Erythroblast (primary cell): ENCODE measurements around the gene TPO.
"Not testable (repeated sequence)": the region's sequence is repeated elsewhere in the genome, so short reads cannot be mapped to it uniquely, and the experiment has no call there.

Experiments used
- DNase-seq, 2 experiments: peaks; one replicate each; lab custom pipeline; 2025; lab: John Stamatoyannopoulos, UW
- GATA1 ChIP-seq: IDR thresholded peaks from 2 replicates; pipeline ENCODE4 v1.6.1; 2011; ENCODE audit warnings: low read depth, mild to moderate bottlenecking, control low read depth, low read length, moderate library complexity
- POLR2A ChIP-seq: IDR thresholded peaks from 2 replicates; pipeline ENCODE4 v1.6.1; 2011; ENCODE audit warnings: mild to moderate bottlenecking, low read length

The TPO gene

DNA sequence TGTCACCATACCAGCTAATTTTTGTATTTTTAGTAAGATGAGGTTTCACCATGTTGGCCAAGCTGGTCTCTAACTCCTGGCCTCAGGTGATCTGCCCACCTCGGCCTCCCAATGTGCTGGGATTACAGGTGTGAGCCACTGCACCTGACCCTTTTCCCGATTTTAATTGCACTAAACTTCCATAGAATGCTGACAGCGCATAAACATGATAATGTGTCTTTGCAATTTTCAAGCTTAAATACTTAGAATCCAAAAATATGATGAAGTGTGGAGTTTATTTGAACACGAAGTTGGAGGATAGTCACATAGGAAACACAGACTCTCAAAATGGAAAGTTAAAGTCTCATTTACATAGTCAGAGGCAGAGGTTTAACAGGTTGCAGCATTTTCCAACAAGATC is 138.6 kb downstream of the TPO start:
- TF ChIP-seq POLR2A (no peak), GATA1 (no peak)
- DNase-seq, result no peak

GRCh38 chr2:1552611-1553010 is 139.3 kb downstream of the TPO start:
- TF ChIP-seq POLR2A (no peak), GATA1 (no peak)
- no peak for DNase-seq

DNA sequence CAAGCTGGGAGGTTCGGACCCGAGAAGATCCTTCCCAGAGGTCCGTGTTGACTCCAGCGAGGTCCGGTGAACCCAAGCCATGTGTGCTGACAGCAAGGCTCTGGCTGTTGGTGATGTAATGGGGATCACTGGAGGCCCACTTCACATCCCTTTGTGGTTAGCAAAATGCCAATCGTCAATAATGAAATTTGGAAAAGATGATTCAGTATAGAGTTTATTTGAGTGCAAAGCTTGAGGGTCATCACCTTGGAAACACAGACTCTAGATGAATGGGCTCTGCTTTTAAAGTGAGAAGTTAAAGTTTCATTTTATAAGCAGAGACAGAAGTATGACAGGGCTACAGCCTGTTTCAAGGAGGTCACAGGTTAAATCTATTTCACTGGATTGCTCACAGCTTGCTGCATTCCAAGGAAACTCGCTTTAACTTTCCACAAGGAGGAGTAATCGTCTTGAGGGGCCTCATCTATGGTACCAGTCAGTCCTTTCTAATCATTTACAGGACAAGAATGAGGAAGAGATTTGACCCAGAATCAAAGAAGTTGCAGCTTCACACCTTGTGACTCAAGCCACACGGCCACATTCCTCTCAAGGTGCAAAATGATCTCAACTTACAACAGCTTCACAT is 140.5 kb downstream of the TPO start:
- TF ChIP-seq GATA1 (no peak), POLR2A (no peak)
- DNase-seq, result no peak

GRCh38 chr2:1556286-1556685 is 143.0 kb downstream of the TPO start:
- DNase-seq, result no peak
- TF ChIP-seq GATA1 (no peak), POLR2A (no peak)

GRCh38 chr2:1556776-1557466 is 143.7 kb downstream of the TPO start:
- no peak for DNase-seq
- no peak for TF ChIP-seq POLR2A
- TF ChIP-seq GATA1, result no peak

DNA sequence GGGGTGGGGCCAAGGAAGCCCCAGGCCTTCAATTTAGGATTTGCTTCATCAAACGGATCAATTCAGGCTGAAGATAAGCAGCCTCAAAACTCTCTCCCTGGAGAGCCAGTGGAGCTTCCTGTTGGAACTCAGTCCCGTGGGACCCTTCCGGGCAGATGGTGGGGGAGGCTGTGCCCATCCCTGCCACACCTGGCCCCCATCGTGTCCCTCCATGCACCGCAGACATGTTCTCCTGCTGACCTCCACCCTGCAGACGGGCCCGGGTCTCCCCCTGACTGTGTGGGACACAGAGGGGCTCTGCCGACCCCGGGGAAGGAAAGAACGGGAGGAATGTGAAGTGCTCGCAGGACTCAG is 144.2 kb downstream of the TPO start:
- DNase-seq, result no peak
- TF ChIP-seq POLR2A (no peak), GATA1 (no peak)

DNA sequence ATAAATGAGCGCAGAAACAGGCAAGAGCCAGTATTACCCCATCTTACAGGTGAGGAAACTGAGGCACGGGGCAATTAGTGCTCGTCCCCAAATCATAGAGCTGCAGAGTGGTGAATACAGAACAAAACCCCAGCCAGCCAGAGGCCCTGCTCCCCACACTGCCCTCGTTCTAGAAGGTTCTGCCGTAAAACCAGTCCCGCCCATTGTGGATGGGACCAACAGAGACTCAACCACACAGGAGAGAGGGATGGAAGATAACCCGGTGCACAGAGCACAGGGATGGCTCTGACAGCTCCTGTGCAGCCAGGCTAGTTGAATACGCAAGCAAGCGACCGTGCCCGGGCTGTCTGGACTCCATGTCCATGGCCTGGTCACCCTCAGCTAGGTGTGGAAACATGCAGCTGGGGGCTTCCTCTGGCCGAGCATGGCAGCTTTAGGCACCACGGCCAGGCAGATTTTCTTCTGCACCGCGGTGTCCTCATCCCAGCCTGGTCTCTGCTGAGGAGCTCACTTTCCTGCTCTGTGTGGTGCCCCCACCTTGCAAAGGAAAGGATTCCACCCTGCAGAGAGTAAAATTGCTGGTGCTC is 146.4 kb downstream of the TPO start:
- DNase-seq, result no peak
- TF ChIP-seq GATA1 (no peak), POLR2A (no peak)

- TF ChIP-seq GATA1 (no peak), POLR2A (no peak)
These were observed 148.0 kb downstream of the TPO start for GRCh38 chr2:1561259-1561658.

DNA sequence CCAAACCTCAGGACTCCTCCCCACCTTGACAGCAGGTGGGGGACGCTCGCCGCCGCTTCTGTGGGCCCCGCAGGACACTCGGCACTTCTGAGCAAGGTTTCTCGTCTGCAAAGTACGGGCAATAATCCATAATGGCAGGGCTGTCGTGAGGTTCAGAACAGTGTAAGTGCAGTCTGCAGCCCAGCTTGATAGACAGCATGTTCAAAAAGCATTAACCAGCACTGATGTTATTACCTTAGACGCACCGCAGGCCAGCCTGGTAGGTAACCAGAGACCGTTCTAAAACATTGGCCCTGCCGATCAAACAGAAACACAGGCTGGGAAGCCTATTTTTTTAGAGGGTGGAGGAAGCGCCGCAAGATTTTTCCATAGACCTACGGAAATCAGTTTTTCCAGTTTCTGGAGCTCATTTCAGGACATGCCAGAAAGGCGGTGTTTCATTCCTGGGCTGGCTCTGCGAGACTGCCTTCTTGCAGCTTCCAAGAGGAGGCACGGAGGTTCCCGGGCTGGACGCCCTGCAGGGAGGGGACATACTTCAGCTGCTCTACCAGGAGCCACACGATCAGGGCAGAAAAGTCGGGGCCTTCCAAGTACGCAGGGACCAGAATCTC is 148.7 kb downstream of the TPO start:
- TF ChIP-seq POLR2A (no peak), GATA1 (no peak)
- no peak for DNase-seq

More at GRCh38 chr2:1561259-1561658, 148.0 kb downstream of the TPO start:
- DNase-seq, result no peak

- no peak for DNase-seq
- no peak for TF ChIP-seq GATA1
- no peak for TF ChIP-seq POLR2A
These were observed 150.0 kb downstream of the TPO start for GRCh38 chr2:1563084-1563857.

- no peak for DNase-seq
These were observed 151.0 kb downstream of the TPO start for GRCh38 chr2:1563943-1564891.

GRCh38 chr2:1567556-1568344 is 154.5 kb downstream of the TPO start:
- TF ChIP-seq GATA1, result no peak
- no peak for TF ChIP-seq POLR2A
- no peak for DNase-seq

More at GRCh38 chr2:1563943-1564891, 151.0 kb downstream of the TPO start:
- no peak for TF ChIP-seq GATA1

DNA sequence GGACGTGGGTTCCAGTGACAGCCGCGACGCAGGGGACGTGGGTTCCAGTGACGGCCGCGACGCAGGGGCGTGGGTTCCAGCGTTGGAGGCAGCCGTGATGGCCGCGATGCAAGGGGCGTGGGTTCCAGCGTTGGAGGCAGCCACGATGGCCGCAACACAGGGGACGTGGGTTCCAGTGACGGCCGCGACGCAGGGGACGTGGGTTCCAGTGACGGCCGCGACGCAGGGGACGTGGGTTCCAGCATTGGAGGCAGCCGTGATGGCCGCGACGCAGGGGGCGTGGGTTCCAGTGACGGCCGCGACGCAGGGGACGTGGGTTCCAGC is 155.0 kb downstream of the TPO start:
- not testable (repeated sequence) for DNase-seq
